Stimulated activated CD4-positive, alpha-beta T cell treated with anti-CD3 and anti-CD28 coated beads, Interleukin-12 subunit alpha, Interleukin-12 subunit beta, amount 100 ng/mL, for 48 hours (primary cell): ENCODE results near the gene ACVRL1.

Source experiments
- DNase-seq, 3 donors: peaks; one replicate each; pipeline ENCODE4 v3.0.0-alpha.2; 2020; ENCODE audit warnings: low read depth in 2 of 3, low spot score in 1 of 3

The ACVRL1 gene

GRCh38 chr12:51898506-51898905 is 8.8 kb upstream of the ACVRL1 start:
- no peak for DNase-seq

DNA sequence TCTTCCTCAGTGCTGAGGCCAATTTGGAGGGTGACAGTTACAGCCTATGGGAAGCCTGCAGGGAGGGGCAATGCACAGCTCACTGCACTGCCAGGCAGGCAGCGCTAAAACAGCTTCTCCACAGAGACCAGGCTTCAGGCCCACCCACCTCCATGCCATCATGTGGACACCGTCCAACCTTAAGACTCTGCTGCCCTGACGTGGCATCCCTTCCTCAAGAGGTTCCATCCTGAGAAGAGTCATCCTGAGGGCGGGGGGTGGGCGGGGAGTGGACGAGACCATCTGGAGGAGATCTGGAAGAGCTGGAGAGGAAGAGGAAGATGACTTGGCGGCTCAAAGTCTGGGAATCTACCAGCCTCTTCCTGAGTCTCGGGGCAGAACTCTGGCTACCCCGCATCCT is 8.4 kb upstream of the ACVRL1 start:
- no peak for DNase-seq

DNA sequence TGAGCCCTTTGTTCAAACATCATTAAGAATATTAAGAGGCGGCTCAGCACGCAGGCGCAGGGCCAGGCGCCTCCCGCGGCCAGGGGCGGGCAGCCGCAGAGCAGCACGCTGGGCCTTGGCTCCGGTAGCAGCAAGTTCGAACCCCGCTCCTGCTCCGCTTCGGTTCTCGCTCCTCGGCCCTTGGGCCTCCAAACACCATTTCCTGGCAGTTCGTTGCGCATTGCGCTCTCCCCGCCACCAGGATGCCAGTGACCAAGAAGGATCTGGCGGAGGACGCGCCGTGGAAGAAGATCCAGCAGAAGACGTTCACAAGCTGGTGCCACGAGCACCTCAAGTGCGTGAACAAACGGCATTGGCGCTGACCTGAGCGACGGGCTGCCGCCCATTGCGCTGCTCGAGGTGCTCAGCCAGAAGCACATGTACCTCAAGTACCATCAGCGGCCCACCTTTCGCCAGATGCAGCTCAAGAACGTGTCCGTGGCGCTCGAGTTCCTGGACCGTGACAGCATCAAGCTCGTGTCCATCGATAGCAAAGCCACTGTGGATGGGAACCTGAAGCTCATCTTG is 6.9 kb upstream of the ACVRL1 start:
- no peak for DNase-seq

DNA sequence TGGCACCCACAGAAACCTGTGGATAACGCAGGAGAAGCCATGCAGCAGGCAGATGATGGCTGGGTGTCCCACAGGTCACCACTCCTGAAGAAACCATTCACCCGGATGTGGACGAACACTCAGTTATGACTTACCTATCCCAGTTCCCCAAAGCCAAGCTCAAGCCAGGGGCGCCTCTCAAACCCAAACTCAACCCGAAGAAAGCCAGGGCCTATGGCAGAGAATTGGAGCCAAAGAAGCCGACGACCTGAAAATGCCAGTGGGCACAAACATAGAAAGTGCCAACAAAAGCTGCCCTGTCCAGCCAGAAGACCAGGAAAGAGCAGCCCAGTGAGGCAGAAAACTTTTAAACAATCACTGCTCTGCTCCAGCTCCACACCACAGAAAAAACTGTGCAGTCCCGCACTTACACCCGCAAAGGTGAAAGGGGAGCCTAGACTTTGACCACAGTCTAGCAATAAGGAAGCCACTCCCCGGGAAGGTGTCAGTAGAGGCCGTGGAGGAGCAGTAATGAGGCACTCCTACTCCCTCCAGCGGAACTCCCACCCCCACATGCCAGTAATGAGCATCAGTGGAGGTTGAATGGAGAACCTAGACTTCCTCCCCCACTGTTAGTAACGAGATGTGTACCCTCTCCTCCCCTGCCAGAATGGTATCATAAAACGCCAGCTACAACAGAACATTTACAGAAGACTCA is 6.0 kb upstream of the ACVRL1 start:
- DNase-seq, result no peak

GRCh38 chr12:51901881-51902280 is 5.4 kb upstream of the ACVRL1 start:
- no peak for DNase-seq

- no peak for DNase-seq
Observed at GRCh38 chr12:51904951-51905470, 2.3 kb upstream of the ACVRL1 start.

DNA sequence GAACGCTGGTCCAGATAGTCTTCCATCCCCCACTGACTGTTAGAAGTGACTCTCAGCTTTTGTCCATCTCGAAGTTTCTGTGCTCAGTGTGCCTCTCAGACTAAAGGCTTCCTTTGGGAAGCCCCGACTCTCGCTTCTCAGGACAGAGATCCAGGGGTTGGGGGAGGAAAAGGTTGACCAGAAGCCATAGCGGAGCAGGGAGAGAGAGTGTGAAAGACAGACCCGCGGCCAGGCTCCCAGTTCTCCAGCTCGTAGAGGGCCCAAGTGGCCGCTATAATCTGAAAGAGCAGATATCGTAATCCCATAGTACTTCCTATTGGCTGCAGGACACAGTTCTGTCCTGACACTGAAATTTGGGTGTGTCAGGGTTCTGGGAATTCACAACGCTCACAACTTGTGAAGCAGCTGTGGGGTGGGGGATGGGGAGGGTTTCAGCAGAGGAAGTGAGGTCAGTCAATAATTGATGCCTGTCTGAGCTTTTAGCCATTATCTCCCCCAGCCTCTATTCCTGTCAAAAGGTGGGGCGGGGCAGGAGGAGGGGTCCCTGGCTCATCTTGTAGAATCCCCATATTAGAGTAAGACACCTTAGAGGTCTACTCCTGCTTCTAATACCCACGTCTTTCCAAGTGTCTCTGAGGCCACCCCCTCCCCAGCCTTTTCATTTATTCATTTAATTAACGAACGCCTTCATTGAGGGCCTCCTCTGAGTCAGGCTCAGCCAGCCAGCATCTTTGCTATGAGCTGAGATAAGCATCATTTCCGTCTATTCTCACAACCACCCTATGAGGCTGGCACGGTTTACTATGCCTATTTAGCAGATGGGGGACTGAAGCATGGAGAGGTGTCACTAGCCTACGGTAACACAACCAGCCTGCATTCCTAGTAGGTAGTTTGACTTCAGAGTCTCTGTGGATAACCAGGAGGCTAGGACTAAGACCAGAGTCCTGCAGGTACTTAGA is 1.6 kb upstream of the ACVRL1 start:
- DNase-seq, result no peak

- DNase-seq, result no peak
Observed at GRCh38 chr12:51906430-51907082, 748 bp upstream of the ACVRL1 start.

GRCh38 chr12:51907856-51908425 is 637 bp downstream of the ACVRL1 start:
- no peak for DNase-seq

DNA sequence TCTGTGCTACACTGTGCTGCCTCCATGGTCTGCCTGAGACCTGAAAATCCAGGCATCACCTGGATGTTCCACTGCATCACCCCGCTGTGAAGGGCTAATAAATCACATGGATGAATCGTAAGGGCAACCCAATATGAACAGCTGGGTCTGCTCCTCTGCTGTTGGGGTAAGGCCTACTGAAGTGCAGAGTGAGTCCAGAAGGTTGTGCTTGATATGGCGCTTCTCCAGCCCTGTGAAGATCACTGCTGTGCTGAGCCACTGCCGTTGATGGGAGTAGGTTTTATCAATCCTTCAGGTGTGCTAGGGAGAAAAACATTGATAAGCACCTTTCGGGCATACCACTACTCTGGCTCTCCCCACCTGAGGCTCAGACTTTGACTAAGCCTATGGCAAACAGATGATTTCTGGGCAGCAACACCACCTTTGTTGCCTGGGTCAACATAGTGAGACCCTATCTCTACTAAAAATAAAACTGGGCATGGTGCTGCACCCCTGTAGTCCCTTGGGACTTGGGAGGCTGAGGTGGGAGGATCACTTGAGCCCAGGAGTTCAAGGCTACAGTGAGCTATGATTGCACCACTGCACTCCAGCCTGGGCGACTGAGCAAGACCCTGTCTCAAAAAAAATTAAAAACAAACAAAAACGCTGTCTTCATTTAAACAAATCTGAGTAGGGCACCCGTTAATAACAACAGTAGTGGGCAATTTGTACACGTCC is 1.7 kb downstream of the ACVRL1 start:
- no peak for DNase-seq

DNA sequence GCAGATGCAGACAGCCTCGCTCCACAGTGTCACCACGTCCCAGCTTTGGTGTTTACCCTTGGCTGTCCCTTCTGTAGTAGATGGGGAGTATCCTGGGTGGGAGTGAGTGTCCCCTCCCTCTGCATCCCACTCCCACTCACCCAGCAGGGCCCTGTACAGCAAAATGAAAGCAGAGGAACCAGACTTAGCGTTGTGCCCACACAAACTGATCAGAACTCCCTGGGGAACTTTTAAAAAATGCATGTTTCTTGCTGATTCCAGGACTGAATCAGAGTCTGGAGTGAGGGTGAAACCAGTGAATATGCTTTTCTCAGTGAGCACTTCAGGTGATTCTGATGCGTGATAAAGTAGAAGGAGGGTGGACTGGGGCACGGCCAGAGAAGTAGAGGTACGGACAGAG is 2.9 kb downstream of the ACVRL1 start:
- no peak for DNase-seq

GRCh38 chr12:51910691-51911090 is 3.4 kb downstream of the ACVRL1 start:
- no peak for DNase-seq

DNA sequence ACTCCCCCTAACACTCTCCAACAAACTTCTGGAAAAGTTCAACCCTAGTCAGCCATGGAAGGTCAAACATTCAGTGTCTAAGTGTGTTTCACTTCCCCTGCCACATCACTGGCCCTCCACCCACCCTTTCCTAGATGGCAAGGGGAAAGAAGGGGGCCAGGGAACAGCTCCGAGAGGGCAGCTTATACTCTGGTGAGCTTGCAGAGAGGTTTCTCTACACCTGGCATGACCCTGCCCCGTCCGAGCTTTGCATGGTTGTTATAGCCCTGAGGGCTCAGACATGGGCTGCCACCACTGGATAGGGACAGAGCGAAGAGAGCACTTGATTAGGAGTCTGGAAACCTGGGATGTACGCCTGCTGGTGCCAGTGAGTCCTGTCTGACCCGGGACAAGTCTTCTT is 4.0 kb downstream of the ACVRL1 start:
- no peak for DNase-seq

GRCh38 chr12:51911788-51912711 is 4.7 kb downstream of the ACVRL1 start:
- no peak for DNase-seq

GRCh38 chr12:51913071-51914033 is 6.0 kb downstream of the ACVRL1 start:
- no peak for DNase-seq

GRCh38 chr12:51914034-51914923 is 7.0 kb downstream of the ACVRL1 start:
- no peak for DNase-seq

DNA sequence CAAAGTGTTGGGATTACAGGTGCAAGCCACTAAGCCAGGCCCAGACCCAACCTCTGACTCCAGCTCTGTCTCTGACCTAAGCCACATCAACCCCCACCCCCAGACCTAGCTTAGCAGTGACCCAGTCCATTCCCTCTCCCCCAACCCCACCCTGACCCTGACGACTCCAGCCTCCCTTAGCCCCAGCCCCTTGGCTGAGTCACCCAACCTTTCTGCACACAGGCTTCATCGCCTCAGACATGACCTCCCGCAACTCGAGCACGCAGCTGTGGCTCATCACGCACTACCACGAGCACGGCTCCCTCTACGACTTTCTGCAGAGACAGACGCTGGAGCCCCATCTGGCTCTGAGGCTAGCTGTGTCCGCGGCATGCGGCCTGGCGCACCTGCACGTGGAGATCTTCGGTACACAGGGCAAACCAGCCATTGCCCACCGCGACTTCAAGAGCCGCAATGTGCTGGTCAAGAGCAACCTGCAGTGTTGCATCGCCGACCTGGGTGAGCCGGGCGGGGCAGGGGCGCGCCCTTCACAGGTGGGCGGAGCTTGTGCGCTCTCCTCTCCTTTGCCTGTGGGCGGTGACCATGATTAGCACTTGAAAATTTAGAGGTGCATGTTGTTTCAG is 7.8 kb downstream of the ACVRL1 start:
- DNase-seq, result no peak
